K562 (cell line): ENCODE measurements around the gene HERPUD2. TPM values are rescaled to one million over a fixed set of nuclear protein-coding genes. Genes with fewer than 3 reads are reported as not detected.

Source experiments
- ATAC-seq: fragments of 200-7000 bp; cut with Tn5 transposase; 3 replicates; pipeline ENCODE4 v1.9.1; 2020; ENCODE audit warnings: moderate library complexity
- BruUV-seq: library from RNA; stranded (reverse); fragments of 400-500 nt; replicated peaks from 2 replicates; lab custom pipeline; 2021; lab: Mats Ljungman, UMichigan
- CTCF ChIA-PET: fragments of 300-600 bp; formaldehyde crosslinking; extraction: SDS; loops from one replicate; lab custom pipeline; 2021; ENCODE audit warnings: low intra/inter-chr PET ratio; lab: Yijun Ruan, JAX
- POLR2A ChIA-PET: fragments of 300-600, 350-650 bp; sonication (Branson Sonifier 250); formaldehyde crosslinking; extraction: SDS; loops from one replicate; lab custom pipeline; 2021; ENCODE audit warnings: antibody characterized with exemption, inconsistent platforms; lab: Yijun Ruan, JAX
- DNase-seq, 4 experiments: peaks; one replicate each; pipeline versions ENCODE4 v3.0.0 to v3.0.0-alpha.2; 2011 to 2018; ENCODE audit warnings: low spot score in 3 of 4, mixed read lengths in 3 of 4; ENCODE audit errors: extremely low read depth in 1 of 4
- FAIRE-seq: peaks from 2 replicates; lab custom pipeline; 2011; peaks lifted over from hg19 to GRCh38; lab: Jason Lieb, UNC
- H2AFZ ChIP-seq: 2 replicates; pipeline ENCODE4 v1.6.0; 2011; ENCODE audit warnings: low read depth, low read length, control low read depth, inconsistent platforms
- H3K27ac ChIP-seq: fragments of 200-600 bp; 3 replicates; pipeline ENCODE4 v1.8.0; 2011; ENCODE audit warnings: low read depth, mild to moderate bottlenecking, control low read depth, inconsistent platforms, low read length, moderate library complexity, mixed read lengths; ENCODE audit errors: extremely low read depth
- H3K27me3 ChIP-seq, 2 experiments: fragments of 300-600 bp in 1 of 2; 2 replicates in 1 of 2; 3 replicates in 1 of 2; pipeline versions ENCODE4 v1.6.0 to v1.8.0; 2011; ENCODE audit warnings: inconsistent platforms in 2 of 2, low read length in 2 of 2, mild to moderate bottlenecking in 1 of 2, mixed read lengths in 1 of 2, moderate library complexity in 1 of 2; ENCODE audit not compliant: control insufficient read depth in 2 of 2, insufficient read depth in 2 of 2
- H3K36me3 ChIP-seq: fragments of 300-600 bp; 3 replicates; pipeline ENCODE4 v1.8.0; 2011; ENCODE audit warnings: mild to moderate bottlenecking, low read length, inconsistent platforms; ENCODE audit not compliant: control insufficient read depth, insufficient read depth
- H3K4me1 ChIP-seq, 2 experiments: fragments of 200-600 bp in 1 of 2; replicated peaks in 1 of 2; 2 replicates in 1 of 2; 3 replicates in 1 of 2; pipeline versions ENCODE4 v1.5.1 to v1.8.0; 2011; ENCODE audit warnings: inconsistent platforms in 2 of 2, low read length in 2 of 2, mild to moderate bottlenecking in 1 of 2, mixed read lengths in 1 of 2, moderate library complexity in 1 of 2; ENCODE audit not compliant: control insufficient read depth in 2 of 2, insufficient read depth in 2 of 2
- H3K4me2 ChIP-seq: 2 replicates; pipeline ENCODE4 v1.6.1; 2011; ENCODE audit warnings: low read length, control low read depth, inconsistent platforms, mixed read lengths; ENCODE audit not compliant: insufficient read depth
- H3K4me3 ChIP-seq: fragments of 200-600 bp; sonication (generic), shearing (Covaris generic); 2 replicates; pipeline ENCODE4 v1.5.1; 2016; ENCODE audit warnings: control low read depth, inconsistent platforms
- H3K79me2 ChIP-seq: fragments of 200-600 bp; 3 replicates; pipeline ENCODE4 v1.8.0; 2011; ENCODE audit warnings: low read length, inconsistent platforms; ENCODE audit not compliant: control insufficient read depth, insufficient read depth
- H3K9ac ChIP-seq, 2 experiments: 2 replicates each; pipeline versions ENCODE4 v1.6.0 to v1.6.1; 2011; ENCODE audit warnings: low read depth in 2 of 2, low read length in 2 of 2, control low read depth in 1 of 2, inconsistent platforms in 1 of 2, mild to moderate bottlenecking in 1 of 2, mixed read lengths in 1 of 2; ENCODE audit not compliant: insufficient read depth in 1 of 2
- H3K9me1 ChIP-seq: one replicate; pipeline ENCODE4 v1.6.0; 2011; ENCODE audit warnings: inconsistent platforms, mild to moderate bottlenecking, low read length, moderate library complexity; ENCODE audit not compliant: control insufficient read depth, insufficient read depth
- H3K9me3 ChIP-seq: replicated peaks from 2 replicates; pipeline ENCODE4 v1.5.1; 2011; ENCODE audit warnings: low read depth, low read length, inconsistent platforms; ENCODE audit not compliant: control insufficient read depth, insufficient read depth
- H4K20me1 ChIP-seq: replicated peaks from 2 replicates; pipeline ENCODE4 v1.6.1; 2011; ENCODE audit warnings: low read length, inconsistent platforms, mixed read lengths; ENCODE audit not compliant: control insufficient read depth, insufficient read depth
- GTF2F1 ChIP-seq: IDR thresholded peaks from 2 replicates; pipeline ENCODE4 v1.6.1; 2011; ENCODE audit warnings: low read depth, low read length, improper control_type of control experiment
- MBD1 ChIP-seq: fragments of 250-450 bp; sonication (Bioruptor Pico); IDR thresholded peaks from 2 replicates; pipeline ENCODE4 v1.8.0; 2022; ENCODE audit warnings: inconsistent platforms
- NFIX ChIP-seq: fragments of 250-450 bp; sonication (Bioruptor Pico); IDR thresholded peaks from 2 replicates; pipeline ENCODE4 v1.4.0; 2020; ENCODE audit warnings: low read depth, mild to moderate bottlenecking, moderate library complexity
- SRF ChIP-seq, 2 experiments: fragments of 250-450, 450-650 bp in 1 of 2; sonication (Bioruptor Pico) in 1 of 2; sonication (generic) in 1 of 2; formaldehyde crosslinking; IDR thresholded peaks; 2 replicates each; pipeline versions ENCODE4 v1.5.0 to v1.5.1; 2020 to 2022; ENCODE audit warnings: mild to moderate bottlenecking in 1 of 2, missing genetic modification reagents in 1 of 2
- ZBTB1 ChIP-seq: sonication (generic); formaldehyde crosslinking; IDR thresholded peaks from 2 replicates; pipeline ENCODE4 v1.8.1; 2023; ENCODE audit warnings: missing genetic modification reagents, low read depth, mild to moderate bottlenecking, borderline replicate concordance
- ZBTB2 ChIP-seq: fragments of 450-650 bp; IDR thresholded peaks from 2 replicates; pipeline ENCODE4 v1.6.1; 2016; ENCODE audit warnings: antibody characterized with exemption
- ZNF232 ChIP-seq: sonication (generic); formaldehyde crosslinking; IDR thresholded peaks from 2 replicates; pipeline ENCODE4 v1.8.0; 2022; ENCODE audit warnings: mild to moderate bottlenecking, missing genetic modification reagents
- ZNF311 ChIP-seq: fragments of 250-450 bp; sonication (Bioruptor Pico); IDR thresholded peaks from 2 replicates; pipeline ENCODE4 v1.4.0; 2020; ENCODE audit warnings: mild to moderate bottlenecking, moderate library complexity
- ZNF431 ChIP-seq: sonication (generic); formaldehyde crosslinking; IDR thresholded peaks from 2 replicates; pipeline ENCODE4 v1.8.0; 2022; ENCODE audit warnings: mild to moderate bottlenecking, missing genetic modification reagents
- in situ Hi-C: fragments of 300-500 bp; cut with MboI; formaldehyde crosslinking; loops from 4 replicates; pipeline ENCODE4 v1.15.0; 2018; ENCODE audit warnings: inconsistent platforms, mixed read lengths
- intact Hi-C: fragments of 100-400 bp; cut with micrococcal nuclease; formaldehyde crosslinking; loops from 2 replicates; pipeline ENCODE4 v1.14.2; 2022
- polyA plus RNA-seq, 8 experiments: library from polyadenylated mRNA; depleted of rRNA in 4 of 8; stranded (reverse) in 5 of 8; unstranded in 3 of 8; fragments of >200 nt; fragmentation: Nextera tagmentation in 2 of 8; fragmentation: Illumina TruSeq in 1 of 8; extraction: Ambion mirVana in 2 of 8; extraction: Trizol in 1 of 8; gene quantifications; 2 replicates each; pipeline versions ENCODE4 v1.2.1 to v1.2.3, GENCODE V29; 2011 to 2014; ENCODE audit warnings: inconsistent platforms in 1 of 8, missing spikeins in 1 of 8
- total RNA-seq, 7 experiments: library from RNA; depleted of rRNA in 6 of 7; stranded (reverse); fragments of >200 nt in 6 of 7; fragmentation: Illumina TruSeq in 2 of 7; extraction: Trizol in 2 of 7; gene quantifications; 2 replicates each; pipeline versions ENCODE4 v1.2.1 to v1.2.3, GENCODE V29; 2011 to 2021; ENCODE audit warnings: low replicate concordance in 1 of 7

The HERPUD2 gene
- total and polyA plus RNA-seq, 9 of the 15 experiments (the other 6 are each of a cell fraction or from before 2014, with no cell fraction given): 4.1 to 28.5 (median 12.3) TPM

GRCh38 chr7:35720849-35721248 lies 25.9 kb upstream of the HERPUD2 start:
- in situ Hi-C loops: no loop called here
- BruUV-seq: no TSS peak
- POLR2A ChIA-PET: interaction anchor here (1.4 kb wide), 1 partner anchor 13 kb away, joined by 3 read pairs; no protein-coding TSS in a partner anchor

More at GRCh38 chr7:35720849-35721248, 25.9 kb upstream of the HERPUD2 start:
- CTCF ChIA-PET: no interaction called here
- Histone ChIP-seq H2AFZ (no peak overlapping the region), H3K4me2 (no peak overlapping the region), H3K79me2 (no peaks in the 10 kb centered on the region), H3K36me3 (no peaks in the 10 kb centered on the region), H3K9me3 (no peaks in the 10 kb centered on the region), H3K27me3 (peaks cover 5 to 15% of the 10 kb centered on the region in 2 experiments; a peak in 4 of 5 replicates), H3K9ac (no peak overlapping the region), H3K4me3 (no peak overlapping the region), H3K4me1 (no peaks in the 10 kb centered on the region; a peak in 1 of 5 replicates), H3K27ac (no peak overlapping the region), H3K9me1 (no peaks in the 10 kb centered on the region), H4K20me1 (no peaks in the 10 kb centered on the region)
- DNase-seq (no peak), FAIRE-seq (no peak), ATAC-seq (no peak)
- intact Hi-C loops: no loop called here
- TF ChIP-seq SRF (CRISPR knock-in tag; IDR thresholded peaks at IDR 0.05) (peak in 1 of 2 experiments; percentile 45; a peak in 1 of 4 replicates), NFIX (CRISPR knock-in tag) (no peak), GTF2F1 (no peak), ZNF311 (no peak), ZNF232 (no peak), MBD1 (CRISPR knock-in tag) (no peak), ZBTB1 (CRISPR knock-in tag) (no peak), ZNF431 (CRISPR knock-in tag) (no peak), ZBTB2 (no peak)
